GM23338 (cell line): ENCODE results near the gene EPS8L3. TPM values are rescaled to one million over a fixed set of nuclear protein-coding genes. Genes with fewer than 3 reads are reported as not detected.
"Not testable (repeated sequence)": the region's sequence is repeated elsewhere in the genome, so short reads cannot be mapped to it uniquely, and the experiment has no call there.

ENCODE experiments used
- ATAC-seq: fragments of 200-7000 bp; cut with Tn5 transposase; 3 replicates; pipeline ENCODE4 v1.9.1; 2020
- DNase-seq: peaks from one replicate; pipeline ENCODE4 v3.0.0-alpha.2; 2015; ENCODE audit warnings: low spot score
- H2AFZ ChIP-seq: fragments of 200-600 bp; sonication (generic); 2 replicates; pipeline ENCODE4 v1.8.0; 2016; ENCODE audit warnings: antibody characterized with exemption, mild to moderate bottlenecking, moderate library complexity
- H3F3A ChIP-seq: fragments of 200-600 bp; sonication (generic); replicated peaks from 2 replicates; pipeline ENCODE4 v1.8.0; 2017; ENCODE audit warnings: antibody characterized with exemption, mixed run types, low read depth
- H3K27ac ChIP-seq: fragments of 200-600 bp; sonication (generic); 2 replicates; pipeline ENCODE4 v1.6.1; 2016; ENCODE audit warnings: low read depth
- H3K27me3 ChIP-seq: fragments of 200-600 bp; sonication (generic); 2 replicates; pipeline ENCODE4 v1.8.0; 2016; ENCODE audit warnings: mild to moderate bottlenecking, mixed run types, moderate library complexity; ENCODE audit not compliant: insufficient read depth
- H3K36me3 ChIP-seq: fragments of 200-600 bp; sonication (generic); 2 replicates; pipeline ENCODE4 v1.8.0; 2016; ENCODE audit warnings: mild to moderate bottlenecking; ENCODE audit not compliant: insufficient read depth
- H3K4me1 ChIP-seq: fragments of 200-600 bp; sonication (generic); 2 replicates; pipeline ENCODE4 v1.8.0; 2016; ENCODE audit warnings: mild to moderate bottlenecking, moderate library complexity; ENCODE audit not compliant: insufficient read depth
- H3K4me2 ChIP-seq: fragments of 200-600 bp; sonication (generic); 2 replicates; pipeline ENCODE4 v1.7.1; 2017; ENCODE audit warnings: mixed run types
- H3K4me3 ChIP-seq: fragments of 200-600 bp; sonication (generic); 2 replicates; pipeline ENCODE4 v1.6.1; 2016; ENCODE audit warnings: mixed run types
- H3K79me2 ChIP-seq: fragments of 200-600 bp; sonication (generic); replicated peaks from 2 replicates; pipeline ENCODE4 v1.8.0; 2017; ENCODE audit warnings: mild to moderate bottlenecking; ENCODE audit not compliant: insufficient read depth
- H3K9me2 ChIP-seq: fragments of 200-600 bp; sonication (generic); 2 replicates; pipeline ENCODE4 v1.8.0; 2017; ENCODE audit not compliant: insufficient read depth
- H4K20me1 ChIP-seq: fragments of 200-600 bp; sonication (generic); replicated peaks from 2 replicates; pipeline ENCODE4 v1.8.0; 2017; ENCODE audit warnings: mild to moderate bottlenecking; ENCODE audit not compliant: insufficient read depth
- H3K27ac Mint-ChIP-seq: 2 replicates; pipeline ENCODE4 v1.8.0; 2020; ENCODE audit warnings: inconsistent platforms, mild to moderate bottlenecking, moderate library complexity, mixed read lengths
- H3K27me3 Mint-ChIP-seq: 3 replicates; pipeline ENCODE4 v1.8.0; 2022; ENCODE audit warnings: low read depth, mild to moderate bottlenecking, moderate library complexity, mixed read lengths, inconsistent platforms; ENCODE audit not compliant: insufficient read depth, poor library complexity
- H3K36me3 Mint-ChIP-seq: 3 replicates; pipeline ENCODE4 v1.8.0; 2021; ENCODE audit warnings: low read depth, mild to moderate bottlenecking, inconsistent platforms, moderate library complexity, mixed read lengths
- H3K4me1 Mint-ChIP-seq: 3 replicates; pipeline ENCODE4 v1.8.0; 2020; ENCODE audit warnings: mild to moderate bottlenecking, inconsistent platforms, mixed read lengths
- H3K4me3 Mint-ChIP-seq: 3 replicates; pipeline ENCODE4 v1.8.0; 2021; ENCODE audit warnings: moderate library complexity, mild to moderate bottlenecking, inconsistent platforms, mixed read lengths
- H3K9me3 Mint-ChIP-seq: 3 replicates; pipeline ENCODE4 v1.8.0; 2020; ENCODE audit warnings: moderate library complexity, mild to moderate bottlenecking, inconsistent platforms, mixed read lengths
- CREB1 ChIP-seq: fragments of 250-450 bp; sonication (Bioruptor Pico); IDR thresholded peaks from 2 replicates; pipeline ENCODE4 v1.5.0; 2020; ENCODE audit warnings: low read depth, mild to moderate bottlenecking, moderate library complexity
- CTCF ChIP-seq, 2 experiments: fragments of 200-600 bp in 1 of 2; sonication (generic) in 1 of 2; conservative IDR thresholded peaks; 2 replicates each; pipeline versions ENCODE4 v1.5.1 to v1.6.1; 2016 to 2017; ENCODE audit warnings: antibody characterized with exemption in 2 of 2, low read depth in 2 of 2, mild to moderate bottlenecking in 2 of 2, moderate library complexity in 1 of 2
- EZH2 ChIP-seq: fragments of 200-600 bp; sonication (generic); IDR thresholded peaks from one replicate; pipeline ENCODE4 v1.8.0; 2017; ENCODE audit warnings: antibody characterized with exemption, mild to moderate bottlenecking, low read depth; ENCODE audit not compliant: unreplicated experiment
- EZH2phosphoT487 ChIP-seq: fragments of 200-600 bp; sonication (generic); IDR thresholded peaks from one replicate; pipeline ENCODE4 v1.8.1; 2018; ENCODE audit warnings: antibody characterized with exemption; ENCODE audit not compliant: unreplicated experiment
- JUNB ChIP-seq: IDR thresholded peaks from one replicate; pipeline ENCODE4 v1.6.1; 2016; ENCODE audit warnings: antibody characterized with exemption; ENCODE audit not compliant: unreplicated experiment
- NANOG ChIP-seq: IDR thresholded peaks from 2 replicates; pipeline ENCODE4 v1.6.1; 2016; ENCODE audit warnings: antibody characterized with exemption, borderline replicate concordance
- POLR2AphosphoS5 ChIP-seq: IDR thresholded peaks from 2 replicates; pipeline ENCODE4 v1.6.1; 2016; ENCODE audit warnings: antibody characterized with exemption, low read depth
- REST ChIP-seq: IDR thresholded peaks from one replicate; pipeline ENCODE4 v1.6.1; 2018; ENCODE audit warnings: antibody characterized with exemption; ENCODE audit not compliant: unreplicated experiment
- STAT1 ChIP-seq: IDR thresholded peaks from one replicate; pipeline ENCODE4 v1.6.1; 2016; ENCODE audit warnings: antibody characterized with exemption; ENCODE audit not compliant: unreplicated experiment
- polyA plus RNA-seq: library from polyadenylated mRNA; unstranded; fragments of >200 nt; fragmentation: Nextera tagmentation; extraction: Ambion mirVana; gene quantifications from 2 replicates; pipeline ENCODE4 v1.2.1, GENCODE V29; 2016
- total RNA-seq: library from RNA; depleted of rRNA; stranded (reverse); fragments of >200 nt; shearing (Covaris generic); gene quantifications from 2 replicates; pipeline ENCODE4 v1.2.3, GENCODE V29; 2014

EPS8L3 gene
- total and polyA plus RNA-seq, 2 experiments from 2014 or later = not detected

GRCh38 chr1:109756848-109757521 is 6.7 kb downstream of the EPS8L3 start:
- H3K36me3 Mint-ChIP-seq = no peaks in the 10 kb centered on the region

GRCh38 chr1:109756325-109756724 is 7.4 kb downstream of the EPS8L3 start:
- H3K79me2 ChIP-seq, H3K9me3 Mint-ChIP-seq, H3K4me2 ChIP-seq, H3K27me3 ChIP-seq, H3K36me3 ChIP-seq, H3F3A ChIP-seq, DNase-seq, H3K4me3 Mint-ChIP-seq, H3K4me1 Mint-ChIP-seq, H4K20me1 ChIP-seq, H3K36me3 Mint-ChIP-seq, H3K9me2 ChIP-seq, H3K4me3 ChIP-seq, H3K27ac ChIP-seq, H2AFZ ChIP-seq, H3K27ac Mint-ChIP-seq, ATAC-seq, H3K4me1 ChIP-seq: not testable (repeated sequence)
- peaks cover 13% of the 10 kb centered on the region for H3K27me3 Mint-ChIP-seq

More at GRCh38 chr1:109756848-109757521, 6.7 kb downstream of the EPS8L3 start:
- no peaks in the 10 kb centered on the region for H3K36me3 ChIP-seq
- H4K20me1 ChIP-seq = no peaks in the 10 kb centered on the region
- H3K9me2 ChIP-seq = no peaks in the 10 kb centered on the region
- no peaks in the 10 kb centered on the region for H3F3A ChIP-seq
- no peak overlapping the region for H2AFZ ChIP-seq
- no peak overlapping the region for H3K4me3 ChIP-seq
- no peaks in the 10 kb centered on the region for H3K4me1 ChIP-seq
- no peaks in the 10 kb centered on the region; the same call in 2 of the 3 replicates for H3K9me3 Mint-ChIP-seq
- H3K79me2 ChIP-seq = no peaks in the 10 kb centered on the region
- H3K27me3 Mint-ChIP-seq = peaks cover 9% of the 10 kb centered on the region
- no peak overlapping the region for H3K4me2 ChIP-seq
- TF ChIP-seq EZH2phosphoT487 (no peak), REST (no peak), NANOG (no peak), STAT1 (no peak), CTCF (conservative IDR thresholded peaks at IDR 0.05; ENCODE audit: low read depth in 2 of 2) (no peak), EZH2 (no peak), CREB1 (CRISPR knock-in tag) (no peak), POLR2AphosphoS5 (no peak), JUNB (no peak)
- H3K27me3 ChIP-seq = no peaks in the 10 kb centered on the region
- DNase-seq = no peak
- H3K27ac Mint-ChIP-seq = no peak overlapping the region
- H3K4me1 Mint-ChIP-seq = no peaks in the 10 kb centered on the region
- H3K4me3 Mint-ChIP-seq = no peak overlapping the region
- H3K27ac ChIP-seq = no peak overlapping the region
- no peak for ATAC-seq
